Measurements from ENCODE around the gene FSTL4. TPM values are rescaled to one million over a fixed set of nuclear protein-coding genes. Genes with fewer than 3 reads are reported as not detected.

Gene FSTL4
- total and polyA plus RNA-seq, 2 donors (not counting 1 experiment from before 2014, with no cell fraction given) = 0.31 to 6.7 TPM

GRCh38 chr5:133457439-133458355 is 154.6 kb downstream of the FSTL4 start:
- no peak overlapping the region for H3K4me2 ChIP-seq (replicated peaks; ENCODE audit: low read depth, low read length, poor library complexity, severe bottlenecking)
- ATAC-seq (ENCODE audit: low read depth) (no peak), DNase-seq (no peak)
- no peaks in the 10 kb centered on the region for H3K27me3 ChIP-seq (replicated peaks in 1 of 4; ENCODE audit: control extremely low read depth in 1 of 4, control insufficient read depth in 3 of 4, insufficient read depth in 4 of 4, low read length in 3 of 4)
- H2AFZ ChIP-seq (ENCODE audit: insufficient read depth, low read depth, low read length, poor library complexity, severe bottlenecking) = no peak overlapping the region
- POLR2A ChIA-PET = no interaction called here
- no peaks in the 10 kb centered on the region for H3K9me3 Mint-ChIP-seq (ENCODE audit: insufficient read depth)
- TF ChIP-seq CTCF (IDR thresholded peaks at IDR 0.05) (no peak), EZH2 (IDR thresholded peaks at IDR 0.05; ENCODE audit: borderline replicate concordance, insufficient read depth, low read depth, low read length, poor library complexity, severe bottlenecking) (no peak)
- H4K20me1 ChIP-seq (ENCODE audit: control insufficient read depth, insufficient read depth, low read length, poor library complexity, severe bottlenecking) = no peaks in the 10 kb centered on the region
- peaks cover 8% of the 10 kb centered on the region for H3K27me3 Mint-ChIP-seq
- no peak overlapping the region for H3K27ac Mint-ChIP-seq
- WGBS (ENCODE audit: insufficient coverage) = 93% methylated on average over 4 of the region's 12 CpGs
- no peaks in the 10 kb centered on the region for H3K79me2 ChIP-seq (ENCODE audit: control insufficient read depth, insufficient read depth, low read length)
- no peaks in the 10 kb centered on the region for H3K4me1 Mint-ChIP-seq
- no peaks in the 10 kb centered on the region for H3K4me1 ChIP-seq (ENCODE audit: control insufficient read depth in 2 of 2, insufficient read depth in 2 of 2, low read length in 2 of 2)
- intact Hi-C loops (cut with micrococcal nuclease) = no loop called here
- H3K9me3 ChIP-seq (ENCODE audit: control extremely low read depth in 1 of 3, control insufficient read depth in 2 of 3, insufficient read depth in 1 of 3, low read length in 2 of 3) = no peaks in the 10 kb centered on the region
- no peak overlapping the region for H3K4me3 Mint-ChIP-seq
- no peak overlapping the region for H3K9ac ChIP-seq (ENCODE audit: low read length)
- CTCF ChIA-PET = interaction anchor here (0.7 kb wide), 1 partner anchor 34 kb away, joined by 4 read pairs; no protein-coding TSS in a partner anchor
- H3K4me3 ChIP-seq (ENCODE audit: control extremely low read depth in 1 of 5, extremely low read depth in 1 of 5, insufficient read depth in 1 of 5, low read depth in 2 of 5, low read length in 4 of 5) = no peak overlapping the region
- H3K36me3 ChIP-seq (replicated peaks in 1 of 2; ENCODE audit: control extremely low read depth in 1 of 2, control insufficient read depth in 1 of 2, extremely low read depth in 1 of 2, insufficient read depth in 2 of 2, low read length in 1 of 2) = no peaks in the 10 kb centered on the region
- H3K27ac ChIP-seq (ENCODE audit: low read length in 2 of 2) = no peak overlapping the region

GRCh38 chr5:133456933-133457402 is 155.4 kb downstream of the FSTL4 start:
- H3K9me3 ChIP-seq (ENCODE audit: control extremely low read depth in 1 of 3, control insufficient read depth in 2 of 3, insufficient read depth in 1 of 3, low read length in 2 of 3) = no peaks in the 10 kb centered on the region
- H3K4me3 Mint-ChIP-seq = no peak overlapping the region
- H3K4me1 ChIP-seq (ENCODE audit: control insufficient read depth in 2 of 2, insufficient read depth in 2 of 2, low read length in 2 of 2) = no peaks in the 10 kb centered on the region
- H3K27me3 ChIP-seq (replicated peaks in 1 of 4; ENCODE audit: control extremely low read depth in 1 of 4, control insufficient read depth in 3 of 4, insufficient read depth in 4 of 4, low read length in 3 of 4) = no peaks in the 10 kb centered on the region
- DNase-seq (no peak), ATAC-seq (ENCODE audit: low read depth) (no peak)
- H4K20me1 ChIP-seq (ENCODE audit: control insufficient read depth, insufficient read depth, low read length, poor library complexity, severe bottlenecking) = no peaks in the 10 kb centered on the region
- H3K4me3 ChIP-seq (ENCODE audit: control extremely low read depth in 1 of 5, extremely low read depth in 1 of 5, insufficient read depth in 1 of 5, low read depth in 2 of 5, low read length in 4 of 5) = no peak overlapping the region
- 85% methylated on average over 4 of the region's 4 CpGs for WGBS (ENCODE audit: insufficient coverage)
- H3K9me3 Mint-ChIP-seq (ENCODE audit: insufficient read depth) = no peaks in the 10 kb centered on the region
- intact Hi-C loops (cut with micrococcal nuclease) = no loop called here
- no peak overlapping the region for H3K27ac Mint-ChIP-seq
- peaks cover 14% of the 10 kb centered on the region for H3K27me3 Mint-ChIP-seq
- H3K79me2 ChIP-seq (ENCODE audit: control insufficient read depth, insufficient read depth, low read length) = no peaks in the 10 kb centered on the region
- no peak overlapping the region for H3K9ac ChIP-seq (ENCODE audit: low read length)
- no peak overlapping the region for H3K4me2 ChIP-seq (replicated peaks; ENCODE audit: low read depth, low read length, poor library complexity, severe bottlenecking)
- no peak for TF ChIP-seq CTCF (IDR thresholded peaks at IDR 0.05)
- TF ChIP-seq EZH2 (IDR thresholded peaks at IDR 0.05; ENCODE audit: borderline replicate concordance, insufficient read depth, low read depth, low read length, poor library complexity, severe bottlenecking) = no peak
- ChIA-PET CTCF (interaction anchor here (0.7 kb wide), 1 partner anchor 34 kb away, joined by 4 read pairs; no protein-coding TSS in a partner anchor), POLR2A (no interaction called here)
- H3K4me1 Mint-ChIP-seq = no peaks in the 10 kb centered on the region
- H2AFZ ChIP-seq (ENCODE audit: insufficient read depth, low read depth, low read length, poor library complexity, severe bottlenecking) = no peak overlapping the region
- no peaks in the 10 kb centered on the region for H3K36me3 ChIP-seq (replicated peaks in 1 of 2; ENCODE audit: control extremely low read depth in 1 of 2, control insufficient read depth in 1 of 2, extremely low read depth in 1 of 2, insufficient read depth in 2 of 2, low read length in 1 of 2)
- no peak overlapping the region for H3K27ac ChIP-seq (ENCODE audit: low read length in 2 of 2)

Measured in B cell (primary cell).